NK-92 treated with Interleukin-12 subunit alpha and Interleukin-12 subunit beta, amount 100 ng/mL, for 24 hours (cell line): ENCODE data around the gene TRRAP.

Source experiments
- DNase-seq: peaks from one replicate; lab custom pipeline; 2025; lab: John Stamatoyannopoulos, UW

The TRRAP gene

GRCh38 chr7:98990356-98990755 lies 112.0 kb downstream of the TRRAP start:
- no peak for DNase-seq

- no peak for DNase-seq
Measured at GRCh38 chr7:98991141-98991540, 112.8 kb downstream of the TRRAP start.

- no peak for DNase-seq
Measured at GRCh38 chr7:98992076-98992475, 113.7 kb downstream of the TRRAP start.

- no peak for DNase-seq
Measured at GRCh38 chr7:98993024-98993897, 114.9 kb downstream of the TRRAP start.

GRCh38 chr7:98994046-98994944 lies 116.0 kb downstream of the TRRAP start:
- DNase-seq = no peak

GRCh38 chr7:98995111-98995510 lies 116.8 kb downstream of the TRRAP start:
- DNase-seq = no peak

- DNase-seq = no peak
Measured at GRCh38 chr7:98995523-98996149, 117.3 kb downstream of the TRRAP start.

GRCh38 chr7:98996150-98996552 lies 117.8 kb downstream of the TRRAP start:
- no peak for DNase-seq

GRCh38 chr7:98997846-98998245 lies 119.5 kb downstream of the TRRAP start:
- no peak for DNase-seq

GRCh38 chr7:98998821-98999725 lies 120.7 kb downstream of the TRRAP start:
- DNase-seq = no peak

- DNase-seq = no peak
Measured at GRCh38 chr7:99000196-99000903, 122.0 kb downstream of the TRRAP start.

GRCh38 chr7:99000904-99001465 lies 122.7 kb downstream of the TRRAP start:
- no peak for DNase-seq

- no peak for DNase-seq
Measured at GRCh38 chr7:99001482-99002147, 123.3 kb downstream of the TRRAP start.

- DNase-seq = no peak
Measured at GRCh38 chr7:99002148-99002826, 124.0 kb downstream of the TRRAP start.

GRCh38 chr7:99002827-99003212 lies 124.5 kb downstream of the TRRAP start:
- DNase-seq = no peak

GRCh38 chr7:99003419-99003818 lies 125.1 kb downstream of the TRRAP start:
- DNase-seq = no peak

GRCh38 chr7:99004216-99004615 lies 125.9 kb downstream of the TRRAP start:
- DNase-seq = no peak

GRCh38 chr7:99004781-99005500 lies 126.6 kb downstream of the TRRAP start:
- DNase-seq = no peak

- no peak for DNase-seq
Measured at GRCh38 chr7:99005776-99006175, 127.4 kb downstream of the TRRAP start.
